A549 treated with CORT108297 at 1 μM for 4 hours (cell line): ENCODE data around the gene NCOR2. TPM values are rescaled to one million over a fixed set of nuclear protein-coding genes. Genes with fewer than 3 reads are reported as not detected.

Experiments
- total RNA-seq: library from RNA; stranded (reverse); fragments of 200-300 nt; extraction: Qiagen RNA extraction; gene quantifications from 5 replicates; pipeline ENCODE4 v1.2.3, GENCODE V29; 2022

The NCOR2 gene
- total RNA-seq, result 175 to 230 TPM (median 213 TPM) in 5 replicates

GRCh38 chr12:124566997-124567672 is at the start of gene NCOR2:
Gene NCOR2, minus strand, starts transcription at chr12:124567612. Its CDS starts 72,361 bp downstream, at chr12:124495251.

